Stimulated activated naive CD8-positive, alpha-beta T cell treated with anti-CD3 and anti-CD28 coated beads, Interleukin-15, Interleukin-2, amounts not matched to agents 100 ng/mL and 50 ng/mL, for 24 hours (primary cell): ENCODE data around the gene GASK1B.

Experiments used
- H3K27ac Mint-ChIP-seq: one replicate; pipeline ENCODE4 v1.8.0; 2021; ENCODE audit warnings: mild to moderate bottlenecking, mixed read lengths
- H3K27me3 Mint-ChIP-seq: one replicate; pipeline ENCODE4 v1.8.0; 2021; ENCODE audit warnings: mixed read lengths
- H3K36me3 Mint-ChIP-seq: one replicate; pipeline ENCODE4 v1.8.0; 2021; ENCODE audit warnings: low read depth, mixed read lengths
- H3K4me1 Mint-ChIP-seq: one replicate; pipeline ENCODE4 v1.8.0; 2021; ENCODE audit warnings: low read depth, mixed read lengths
- H3K4me3 Mint-ChIP-seq: one replicate; pipeline ENCODE4 v1.8.0; 2021; ENCODE audit warnings: mild to moderate bottlenecking, mixed read lengths
- H3K9me3 Mint-ChIP-seq: one replicate; pipeline ENCODE4 v1.8.0; 2021; ENCODE audit warnings: mixed read lengths

GASK1B gene

DNA sequence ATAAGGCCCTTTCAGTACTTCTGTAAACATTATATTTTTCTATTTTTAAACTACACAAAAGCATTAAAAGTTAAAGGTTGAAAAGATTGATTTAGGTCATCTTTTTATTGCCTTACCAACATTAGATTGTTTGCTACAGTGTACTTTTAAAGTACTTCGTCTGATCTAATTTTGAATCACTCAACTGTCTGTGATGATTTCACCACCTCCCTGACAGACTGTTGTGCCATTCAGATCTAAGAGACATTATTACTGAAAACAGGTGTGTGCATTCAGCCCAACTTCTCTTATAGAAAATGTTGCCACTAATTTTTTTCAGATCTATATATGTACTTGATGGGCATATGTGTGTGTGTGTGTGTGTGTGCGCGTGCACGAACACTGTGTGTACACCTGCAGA lies 39.3 kb downstream of the GASK1B start:
- no peak overlapping the region for H3K4me3 Mint-ChIP-seq
- H3K27me3 Mint-ChIP-seq: no peaks in the 10 kb centered on the region
- no peak overlapping the region for H3K27ac Mint-ChIP-seq
- no peaks in the 10 kb centered on the region for H3K9me3 Mint-ChIP-seq
- H3K4me1 Mint-ChIP-seq: no peaks in the 10 kb centered on the region
- no peaks in the 10 kb centered on the region for H3K36me3 Mint-ChIP-seq

DNA sequence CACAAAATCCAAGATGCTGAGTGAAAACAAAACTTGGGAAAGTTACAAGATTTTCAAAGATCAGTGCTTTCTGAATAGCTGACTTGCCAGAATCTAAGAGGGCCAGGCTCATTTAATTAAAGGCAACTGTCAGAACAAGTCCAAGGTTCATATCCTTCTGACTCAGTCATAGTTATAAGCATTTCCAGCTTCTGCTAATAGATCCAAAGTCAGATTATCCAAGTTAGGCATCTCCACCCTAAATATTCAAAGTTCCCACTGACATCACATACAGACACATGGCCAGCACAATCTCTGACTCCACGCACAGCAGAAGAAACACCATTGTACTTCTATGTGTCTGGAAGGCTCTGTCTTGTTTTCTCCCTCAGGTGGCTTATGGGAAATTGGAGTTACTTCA lies 41.8 kb downstream of the GASK1B start:
- Mint-ChIP-seq H3K4me3 (no peak overlapping the region), H3K27me3 (no peaks in the 10 kb centered on the region), H3K4me1 (no peaks in the 10 kb centered on the region), H3K9me3 (no peaks in the 10 kb centered on the region), H3K27ac (no peak overlapping the region), H3K36me3 (no peaks in the 10 kb centered on the region)

DNA sequence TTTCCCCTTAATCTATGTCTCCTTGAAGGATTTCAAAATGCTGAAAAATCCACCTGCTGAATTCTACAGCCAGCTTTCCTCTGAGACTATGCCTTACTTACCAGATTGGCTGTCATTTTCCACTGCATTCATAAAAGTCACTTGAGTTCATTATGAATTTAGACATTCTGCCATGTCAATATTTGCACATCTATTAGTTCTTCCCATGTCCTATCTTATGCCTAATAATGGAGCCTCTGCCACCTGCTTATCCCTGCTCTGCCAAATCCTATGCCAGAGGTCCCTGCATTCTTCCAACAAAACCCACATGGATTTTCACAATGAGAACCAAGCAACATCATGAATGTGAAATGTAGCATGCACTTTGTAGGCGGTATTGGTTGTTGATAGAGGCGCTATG lies 42.6 kb downstream of the GASK1B start:
- Mint-ChIP-seq H3K4me3 (no peak overlapping the region), H3K36me3 (no peaks in the 10 kb centered on the region), H3K4me1 (no peaks in the 10 kb centered on the region), H3K27me3 (no peaks in the 10 kb centered on the region), H3K9me3 (no peaks in the 10 kb centered on the region), H3K27ac (no peak overlapping the region)

DNA sequence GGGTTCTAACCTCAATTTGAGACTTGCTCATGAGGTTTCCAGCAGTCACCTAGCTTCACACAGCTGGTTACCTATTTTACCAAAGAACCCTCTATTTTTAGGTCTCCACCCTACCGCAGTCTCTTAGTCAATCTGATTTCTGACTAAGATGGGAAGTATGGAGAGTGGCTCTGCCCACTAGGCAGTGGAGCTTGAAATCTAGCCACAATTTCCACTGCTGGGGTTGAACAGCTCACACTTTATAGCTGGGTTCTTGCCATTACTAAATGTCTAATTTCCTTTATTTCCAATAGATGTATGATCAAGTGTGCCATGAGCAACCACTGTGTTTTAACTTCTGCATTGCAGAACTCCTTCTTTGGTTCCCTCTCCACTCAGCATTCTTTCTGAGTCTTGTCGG lies 43.1 kb downstream of the GASK1B start:
- H3K36me3 Mint-ChIP-seq: no peaks in the 10 kb centered on the region
- H3K4me3 Mint-ChIP-seq: no peak overlapping the region
- no peaks in the 10 kb centered on the region for H3K9me3 Mint-ChIP-seq
- H3K4me1 Mint-ChIP-seq: no peaks in the 10 kb centered on the region
- no peak overlapping the region for H3K27ac Mint-ChIP-seq
- no peaks in the 10 kb centered on the region for H3K27me3 Mint-ChIP-seq

DNA sequence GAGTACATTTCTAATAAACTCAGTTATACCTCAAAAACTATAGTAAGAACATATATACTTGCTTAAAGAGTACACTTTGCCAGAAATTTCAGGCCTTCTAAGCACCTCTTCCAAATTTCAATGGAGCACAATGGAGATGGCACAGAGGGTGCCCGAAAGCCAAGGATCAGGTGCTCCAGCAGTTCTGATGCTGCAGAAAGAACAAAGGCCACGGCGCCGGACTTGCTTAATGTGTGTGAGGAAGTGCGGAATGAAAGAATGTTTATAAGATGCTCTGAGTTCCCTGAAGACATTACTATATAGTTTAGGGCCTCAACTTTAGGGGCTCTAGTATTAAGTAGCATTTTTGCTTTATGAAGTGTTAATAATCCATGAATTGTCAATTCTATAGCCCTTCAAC lies 44.3 kb downstream of the GASK1B start:
- Mint-ChIP-seq H3K4me1 (no peaks in the 10 kb centered on the region), H3K9me3 (no peaks in the 10 kb centered on the region), H3K27ac (no peak overlapping the region), H3K36me3 (no peaks in the 10 kb centered on the region), H3K4me3 (no peak overlapping the region), H3K27me3 (no peaks in the 10 kb centered on the region)

DNA sequence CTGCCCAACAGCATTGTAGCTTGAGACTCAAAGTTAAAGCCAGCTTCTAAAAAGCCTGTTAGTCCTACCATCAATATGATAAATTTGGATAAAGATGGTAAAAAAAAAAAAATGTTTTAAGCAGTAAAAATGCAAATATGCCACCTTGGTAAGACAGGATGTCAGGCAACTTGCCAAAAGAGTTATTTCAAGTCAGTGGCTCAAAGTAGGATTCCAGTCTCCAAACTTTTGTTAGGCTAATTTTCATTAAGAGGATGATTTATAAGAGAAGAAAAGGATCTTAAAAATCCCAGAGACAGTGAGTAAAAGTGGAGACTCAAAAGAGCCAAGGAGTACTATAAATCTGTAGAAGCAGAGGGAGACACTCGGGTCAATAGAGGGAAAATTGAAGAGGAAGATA lies 47.5 kb downstream of the GASK1B start:
- no peaks in the 10 kb centered on the region for H3K27me3 Mint-ChIP-seq
- H3K27ac Mint-ChIP-seq: no peak overlapping the region
- no peak overlapping the region for H3K4me3 Mint-ChIP-seq
- H3K9me3 Mint-ChIP-seq: no peaks in the 10 kb centered on the region
- no peaks in the 10 kb centered on the region for H3K36me3 Mint-ChIP-seq
- no peaks in the 10 kb centered on the region for H3K4me1 Mint-ChIP-seq
